Panc1 (cell line): ENCODE data around the gene FIBP.

Experiments
- CTCF ChIP-seq: fragments of 450-650 bp; IDR thresholded peaks from 2 replicates; pipeline ENCODE4 v1.5.1; 2017; ENCODE audit warnings: mild to moderate bottlenecking
- POLR2AphosphoS5 ChIP-seq: IDR thresholded peaks from 2 replicates; pipeline ENCODE4 v1.6.1; 2012; ENCODE audit warnings: mild to moderate bottlenecking, low read depth, low read length, moderate library complexity
- REST ChIP-seq, 2 experiments: IDR thresholded peaks; 2 replicates each; pipeline ENCODE4 v1.6.1; 2011 to 2012; ENCODE audit warnings: low read depth in 2 of 2, control low read depth in 1 of 2, low read length in 1 of 2, mild to moderate bottlenecking in 1 of 2, moderate library complexity in 1 of 2; ENCODE audit not compliant: insufficient read depth in 1 of 2
- SIN3A ChIP-seq: IDR thresholded peaks from 2 replicates; pipeline ENCODE4 v1.6.1; 2012; ENCODE audit warnings: low read depth, mild to moderate bottlenecking, low read length, moderate library complexity, borderline replicate concordance; ENCODE audit not compliant: insufficient read depth
- TCF7L2 ChIP-seq: IDR thresholded peaks from 2 replicates; pipeline ENCODE4 v1.6.1; 2011; ENCODE audit warnings: mild to moderate bottlenecking, low read depth, low read length, inconsistent platforms

- TF ChIP-seq CTCF (no peak), REST (IDR thresholded peaks at IDR 0.05; ENCODE audit: insufficient read depth in 1 of 2, low read depth in 2 of 2, low read length in 1 of 2) (no peak), SIN3A (no peak), POLR2AphosphoS5 (no peak), TCF7L2 (no peak)
These were observed 40.4 kb upstream of the FIBP start for GRCh38 chr11:65928667-65929066.
